IPS DF 4.7 (cell line): Measurements from ENCODE around the gene TNFRSF12A.
"Not testable (repeated sequence)": the region's sequence is repeated elsewhere in the genome, so short reads cannot be mapped to it uniquely, and the experiment has no call there.

Source experiments
- DNase-seq: peaks from one replicate; pipeline ENCODE4 v3.0.0-alpha.2; 2013; ENCODE audit warnings: low spot score; ENCODE audit errors: extremely low read depth

Gene TNFRSF12A

GRCh38 chr16:3065069-3065741 is 45.0 kb downstream of the TNFRSF12A start, which contains the start of gene IL32:
Gene IL32 (plus strand): TSS chr16:3065640. CDS start chr16:3065812, 172 bp downstream.
- no peak for DNase-seq

- no peak for DNase-seq
These were observed 45.7 kb downstream of the TNFRSF12A start for GRCh38 chr16:3065742-3066439.

GRCh38 chr16:3066440-3066748 is 46.2 kb downstream of the TNFRSF12A start:
- no peak for DNase-seq

GRCh38 chr16:3068487-3068886 is 48.3 kb downstream of the TNFRSF12A start:
- no peak for DNase-seq

- not testable (repeated sequence) for DNase-seq
These were observed 49.0 kb downstream of the TNFRSF12A start for GRCh38 chr16:3069146-3069545.

GRCh38 chr16:3070608-3071111 is 50.5 kb downstream of the TNFRSF12A start:
- DNase-seq = no peak

- DNase-seq = no peak
These were observed 51.5 kb downstream of the TNFRSF12A start for GRCh38 chr16:3071655-3072054.
